ENCODE data around the gene MRPL27. TPM values are rescaled to one million over a fixed set of nuclear protein-coding genes. Genes with fewer than 3 reads are reported as not detected.

MRPL27 gene
- total RNA-seq, 2 experiments from 2014 or later: 13.7 to 14.8 TPM

DNA sequence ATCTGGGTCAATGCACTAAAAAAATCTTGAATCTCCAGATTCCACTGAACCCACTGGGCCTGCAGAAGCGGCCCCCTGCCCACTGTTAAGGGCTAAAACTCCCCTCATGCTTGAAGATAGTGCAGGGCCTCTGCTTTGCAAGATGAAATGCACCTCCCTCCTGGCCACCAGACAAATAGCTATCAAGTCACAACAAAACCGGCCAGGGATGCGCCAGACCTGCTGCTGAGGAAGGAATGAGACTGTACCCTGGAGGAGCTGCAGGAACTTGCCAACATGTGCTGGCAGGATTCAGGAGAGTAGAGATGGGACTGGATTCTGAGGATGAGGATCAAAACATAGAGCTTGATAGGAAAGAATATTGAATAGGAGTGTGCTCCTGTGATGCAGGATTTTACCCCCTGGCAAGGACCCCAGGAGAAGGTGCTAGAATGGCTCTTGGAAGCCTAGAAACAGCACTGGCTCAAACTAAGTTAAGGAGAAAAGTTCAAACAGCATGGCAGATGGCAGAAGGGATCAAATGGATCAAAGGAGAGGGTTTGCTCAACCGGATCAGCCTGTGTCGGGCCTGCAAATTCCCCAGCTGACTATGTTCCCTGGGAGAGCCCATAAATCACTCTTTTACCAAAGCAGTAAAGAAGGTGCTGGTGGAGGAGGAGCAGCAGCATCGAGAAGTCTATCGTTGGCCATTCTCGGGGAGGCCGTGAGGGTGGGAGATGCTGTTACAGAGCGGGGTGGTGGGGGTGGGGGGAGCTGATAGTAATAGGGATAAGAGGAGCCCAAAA is 54.3 kb downstream of the MRPL27 start:
- Mint-ChIP-seq H3K4me1 (ENCODE audit: low read depth) (no peaks in the 10 kb centered on the region), H3K27me3 (no peaks in the 10 kb centered on the region), H3K9me3 (no peaks in the 10 kb centered on the region), H3K36me3 (ENCODE audit: low read depth) (no peaks in the 10 kb centered on the region), H3K27ac (no peak overlapping the region), H3K4me3 (no peak overlapping the region)
- H3K27me3 ChIP-seq (ENCODE audit: control insufficient read depth in 1 of 2, insufficient read depth in 2 of 2, low read length in 2 of 2): peaks cover 0 to 7% of the 10 kb centered on the region in 2 experiments
- H3K27ac ChIP-seq (ENCODE audit: low read depth in 1 of 2, low read length in 2 of 2): no peak overlapping the region
- ATAC-seq (ENCODE audit: poor library complexity) (no peak), DNase-seq (no peak)
- intact Hi-C loops (cut with DNase I, micrococcal nuclease): no loop called here
- no peak overlapping the region for H3K4me3 ChIP-seq (ENCODE audit: low read length)
- TF ChIP-seq, protein P1, sequence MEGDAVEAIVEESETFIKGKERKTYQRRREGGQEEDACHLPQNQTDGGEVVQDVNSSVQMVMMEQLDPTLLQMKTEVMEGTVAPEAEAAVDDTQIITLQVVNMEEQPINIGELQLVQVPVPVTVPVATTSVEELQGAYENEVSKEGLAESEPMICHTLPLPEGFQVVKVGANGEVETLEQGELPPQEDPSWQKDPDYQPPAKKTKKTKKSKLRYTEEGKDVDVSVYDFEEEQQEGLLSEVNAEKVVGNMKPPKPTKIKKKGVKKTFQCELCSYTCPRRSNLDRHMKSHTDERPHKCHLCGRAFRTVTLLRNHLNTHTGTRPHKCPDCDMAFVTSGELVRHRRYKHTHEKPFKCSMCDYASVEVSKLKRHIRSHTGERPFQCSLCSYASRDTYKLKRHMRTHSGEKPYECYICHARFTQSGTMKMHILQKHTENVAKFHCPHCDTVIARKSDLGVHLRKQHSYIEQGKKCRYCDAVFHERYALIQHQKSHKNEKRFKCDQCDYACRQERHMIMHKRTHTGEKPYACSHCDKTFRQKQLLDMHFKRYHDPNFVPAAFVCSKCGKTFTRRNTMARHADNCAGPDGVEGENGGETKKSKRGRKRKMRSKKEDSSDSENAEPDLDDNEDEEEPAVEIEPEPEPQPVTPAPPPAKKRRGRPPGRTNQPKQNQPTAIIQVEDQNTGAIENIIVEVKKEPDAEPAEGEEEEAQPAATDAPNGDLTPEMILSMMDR (IDR thresholded peaks at IDR 0.05): no peak
- H3K36me3 ChIP-seq (ENCODE audit: insufficient read depth, low read length): no peaks in the 10 kb centered on the region
- CTCF ChIA-PET: no interaction called here
- H3K9me3 ChIP-seq (ENCODE audit: control insufficient read depth in 1 of 2, insufficient read depth in 1 of 2, low read length in 2 of 2): no peaks in the 10 kb centered on the region
- H3K4me1 ChIP-seq (ENCODE audit: insufficient read depth, low read length): no peaks in the 10 kb centered on the region
- POLR2A ChIA-PET: no interaction called here

Other genes with a start within 250 kb of the MRPL27 start
- under 1 TPM; 0.33 to 0.53 TPM for gene SAMD14, start 243.0 kb downstream of the MRPL27 start, total RNA-seq
- gene PPP1R9B, start 222.5 kb downstream of the MRPL27 start, total RNA-seq: 10 to 100 TPM; 53.4 to 55.7 TPM
- not detected for gene SGCA, start 207.2 kb downstream of the MRPL27 start, total RNA-seq
- 10 to 100 TPM in 1 of 2 experiments, 1 to 10 TPM in 1; 10.0 to 11.4 TPM for gene COL1A1, start 171.6 kb downstream of the MRPL27 start, total RNA-seq
- gene TMEM92, start 98.7 kb downstream of the MRPL27 start, total RNA-seq: not detected
- gene XYLT2, start 27.1 kb downstream of the MRPL27 start, total RNA-seq: 10 to 100 TPM; 11.0 to 12.2 TPM
- under 1 TPM; 0.36 to 0.92 TPM for gene EME1, start within 50 bp of the MRPL27 start, total RNA-seq
- gene LRRC59, start 24.3 kb upstream of the MRPL27 start, total RNA-seq: 10 to 100 TPM; 45.1 to 51.5 TPM
- 10 to 100 TPM; 11.9 to 13.9 TPM for gene ACSF2, start 53.0 kb upstream of the MRPL27 start, total RNA-seq
- gene CHAD, start 95.7 kb upstream of the MRPL27 start, total RNA-seq: not detected
- gene RSAD1, start 105.7 kb upstream of the MRPL27 start, total RNA-seq: 10 to 100 TPM; 44.6 to 44.7 TPM
- gene MYCBPAP, start 135.3 kb upstream of the MRPL27 start, total RNA-seq: 1 to 10 TPM in 1 of 2 experiments, under 1 TPM in 1; 0.78 to 1.5 TPM
- not detected for gene EPN3, start 159.6 kb upstream of the MRPL27 start, total RNA-seq
- 10 to 100 TPM; 10.2 to 10.3 TPM for gene SPATA20, start 174.0 kb upstream of the MRPL27 start, total RNA-seq
- gene CACNA1G, start 187.5 kb upstream of the MRPL27 start, total RNA-seq: not detected